ENCODE measurements around the gene CPXM1. TPM values are rescaled to one million over a fixed set of nuclear protein-coding genes. Genes with fewer than 3 reads are reported as not detected.

The CPXM1 gene
- total RNA-seq, 1 experiment from 2014 or later: 0.17 TPM

DNA sequence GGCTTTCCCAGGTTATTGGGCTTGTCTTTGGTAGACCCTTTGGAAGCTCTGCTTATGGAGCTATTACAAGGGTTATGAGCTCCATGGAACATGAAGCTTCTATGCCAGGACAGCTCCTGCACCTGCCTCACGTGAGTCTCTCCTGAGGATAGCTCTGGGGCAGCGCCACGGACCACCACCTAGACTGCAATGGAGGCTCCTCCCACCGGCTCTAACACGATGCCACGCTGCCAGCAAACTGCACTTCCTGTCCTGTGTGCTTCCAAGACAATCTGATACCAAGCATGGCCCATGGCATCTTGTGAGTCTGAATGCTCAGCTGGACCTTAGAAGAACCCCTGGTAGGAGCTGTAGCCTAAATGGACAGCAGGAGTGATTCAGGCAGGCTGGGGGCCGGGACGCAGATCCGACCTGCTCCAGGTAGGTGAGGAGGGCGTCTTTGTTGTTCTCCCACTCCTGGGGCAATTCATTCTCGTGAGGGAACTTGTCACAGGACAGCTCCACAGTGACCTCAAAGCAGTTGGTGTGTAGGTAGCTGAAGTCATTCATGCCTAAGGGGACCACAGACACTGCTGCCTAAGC lies 5.5 kb downstream of the CPXM1 start:
- TF ChIP-seq JUND (IDR thresholded peaks at IDR 0.05) (no peak), FOSL1 (IDR thresholded peaks at IDR 0.05; ENCODE audit: low read depth) (no peak), POLR2AphosphoS5 (IDR thresholded peaks at IDR 0.05; ENCODE audit: low read depth, low read length) (no peak), EGR1 (IDR thresholded peaks at IDR 0.05; ENCODE audit: low read depth) (no peak), CBX3 (IDR thresholded peaks at IDR 0.05; ENCODE audit: low read depth) (no peak), POLR2A (IDR thresholded peaks at IDR 0.05; ENCODE audit: borderline replicate concordance, extremely low read depth, insufficient read depth, insufficient read length) (no peak), SRF (IDR thresholded peaks at IDR 0.05; ENCODE audit: low read depth) (no peak), RAD21 (IDR thresholded peaks at IDR 0.05; ENCODE audit: low read depth) (no peak)
- CTCF ChIA-PET: no interaction called here
- ATAC-seq: no peak

DNA sequence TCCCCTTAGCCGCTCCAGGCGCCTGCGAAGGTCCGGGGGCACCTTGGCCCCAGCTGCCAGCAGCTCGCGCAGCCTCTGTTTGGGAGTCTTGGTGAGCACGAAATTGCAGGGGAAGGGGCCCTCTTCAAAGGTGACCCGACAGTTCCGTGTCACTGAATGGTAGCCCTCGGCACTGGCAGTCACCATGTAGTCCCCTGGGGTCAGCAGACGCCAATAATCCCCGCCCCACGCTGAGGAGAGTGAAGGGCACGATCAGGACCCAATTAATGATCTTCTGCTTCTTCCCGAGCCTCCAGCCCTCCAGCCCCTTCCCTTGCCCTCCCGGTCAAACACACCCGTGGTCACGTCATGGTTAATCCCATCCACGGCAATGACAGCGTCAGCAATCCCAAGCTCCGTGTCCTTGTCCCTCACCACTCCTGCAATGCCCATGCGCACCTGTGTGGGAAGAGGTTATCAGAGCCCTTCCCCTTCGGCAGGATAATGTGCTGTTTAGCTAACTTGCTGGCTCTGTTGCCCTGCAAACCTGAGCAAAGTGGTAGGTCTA lies 6.2 kb downstream of the CPXM1 start:
- Histone ChIP-seq H3K4me2 (ENCODE audit: low read length) (no peak overlapping the region), H3K4me3 (replicated peaks in 1 of 2; ENCODE audit: low read depth in 1 of 2, low read length in 2 of 2) (no peak overlapping the region), H3K36me3 (ENCODE audit: control insufficient read depth in 1 of 2, insufficient read depth in 2 of 2, low read length in 2 of 2) (no peaks in the 10 kb centered on the region), H2AFZ (ENCODE audit: low read depth, low read length, poor library complexity, severe bottlenecking) (no peak overlapping the region), H4K20me1 (ENCODE audit: insufficient read depth) (no peaks in the 10 kb centered on the region), H3K9me3 (ENCODE audit: control insufficient read depth in 1 of 2, insufficient read depth in 1 of 2, low read depth in 1 of 2, low read length in 2 of 2) (no peaks in the 10 kb centered on the region), H3K27ac (ENCODE audit: low read depth, low read length) (no peak overlapping the region), H3K79me2 (ENCODE audit: insufficient read depth, low read length) (no peaks in the 10 kb centered on the region), H3K27me3 (ENCODE audit: insufficient read depth, low read length) (peaks cover 8% of the 10 kb centered on the region; the same call in 1 of the 2 replicates), H3K9me2 (ENCODE audit: insufficient read depth) (no peaks in the 10 kb centered on the region), H3K4me1 (ENCODE audit: control insufficient read depth in 1 of 2, insufficient read depth in 2 of 2, low read length in 2 of 2) (peaks cover 8 to 11% of the 10 kb centered on the region in 2 experiments; a peak in 3 of 4 replicates), H3K9ac (ENCODE audit: low read length) (no peak overlapping the region)
- CTCF ChIA-PET: no interaction called here
- DNase-seq (ENCODE audit: low read depth, low spot score) (no peak), ATAC-seq (no peak)
- POLR2A ChIA-PET: no interaction called here
- TF ChIP-seq, protein P1, sequence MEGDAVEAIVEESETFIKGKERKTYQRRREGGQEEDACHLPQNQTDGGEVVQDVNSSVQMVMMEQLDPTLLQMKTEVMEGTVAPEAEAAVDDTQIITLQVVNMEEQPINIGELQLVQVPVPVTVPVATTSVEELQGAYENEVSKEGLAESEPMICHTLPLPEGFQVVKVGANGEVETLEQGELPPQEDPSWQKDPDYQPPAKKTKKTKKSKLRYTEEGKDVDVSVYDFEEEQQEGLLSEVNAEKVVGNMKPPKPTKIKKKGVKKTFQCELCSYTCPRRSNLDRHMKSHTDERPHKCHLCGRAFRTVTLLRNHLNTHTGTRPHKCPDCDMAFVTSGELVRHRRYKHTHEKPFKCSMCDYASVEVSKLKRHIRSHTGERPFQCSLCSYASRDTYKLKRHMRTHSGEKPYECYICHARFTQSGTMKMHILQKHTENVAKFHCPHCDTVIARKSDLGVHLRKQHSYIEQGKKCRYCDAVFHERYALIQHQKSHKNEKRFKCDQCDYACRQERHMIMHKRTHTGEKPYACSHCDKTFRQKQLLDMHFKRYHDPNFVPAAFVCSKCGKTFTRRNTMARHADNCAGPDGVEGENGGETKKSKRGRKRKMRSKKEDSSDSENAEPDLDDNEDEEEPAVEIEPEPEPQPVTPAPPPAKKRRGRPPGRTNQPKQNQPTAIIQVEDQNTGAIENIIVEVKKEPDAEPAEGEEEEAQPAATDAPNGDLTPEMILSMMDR (IDR thresholded peaks at IDR 0.05 in 2 of 3, conservative IDR thresholded peaks at IDR 0.05 in 1 of 3; ENCODE audit: borderline replicate concordance in 1 of 3, insufficient read depth in 1 of 3, low read depth in 2 of 3, low read length in 2 of 3): no peak
- no peak for TF ChIP-seq EZH2 (IDR thresholded peaks at IDR 0.05)
- no peak for TF ChIP-seq FOSL1 (IDR thresholded peaks at IDR 0.05; ENCODE audit: low read depth)
- TF ChIP-seq SIN3A (IDR thresholded peaks at IDR 0.05; ENCODE audit: low read depth): no peak
- TF ChIP-seq RAD21 (IDR thresholded peaks at IDR 0.05; ENCODE audit: low read depth): no peak
- TF ChIP-seq TCF7L2 (IDR thresholded peaks at IDR 0.05; ENCODE audit: borderline replicate concordance, extremely low read depth, insufficient read depth, insufficient read length): no peak
- no peak for TF ChIP-seq POLR2AphosphoS5 (IDR thresholded peaks at IDR 0.05; ENCODE audit: low read depth, low read length)
- TF ChIP-seq, protein P2, sequence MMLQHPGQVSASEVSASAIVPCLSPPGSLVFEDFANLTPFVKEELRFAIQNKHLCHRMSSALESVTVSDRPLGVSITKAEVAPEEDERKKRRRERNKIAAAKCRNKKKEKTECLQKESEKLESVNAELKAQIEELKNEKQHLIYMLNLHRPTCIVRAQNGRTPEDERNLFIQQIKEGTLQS (IDR thresholded peaks at IDR 0.05): no peak
- TF ChIP-seq YY1 (IDR thresholded peaks at IDR 0.05; ENCODE audit: extremely low read depth, insufficient replicate concordance, low read depth, low read length): no peak
- TF ChIP-seq SP1 (IDR thresholded peaks at IDR 0.05; ENCODE audit: low read depth): no peak
- TF ChIP-seq ZFX (IDR thresholded peaks at IDR 0.05): no peak
- no peak for TF ChIP-seq EZH2phosphoT487 (IDR thresholded peaks at IDR 0.05; ENCODE audit: borderline replicate concordance)
- no TSS peak for BruUV-seq (replicated peaks)
- intact Hi-C loops (cut with micrococcal nuclease): no loop called here
- RAD21 ChIA-PET (ENCODE audit: low non-redundant PET in 1 of 2, low total read pairs in 2 of 2, uncharacterized antibody in 2 of 2, unreplicated experiment in 2 of 2): no interaction called here

More for the DNA sequence above, 5.5 kb downstream of the CPXM1 start:
- POLR2A ChIA-PET: no interaction called here
- no TSS peak for BruUV-seq (replicated peaks)
- no peak overlapping the region for H3K27ac ChIP-seq (ENCODE audit: low read depth, low read length)
- intact Hi-C loops (cut with micrococcal nuclease): no loop called here
- no peak overlapping the region for H2AFZ ChIP-seq (ENCODE audit: low read depth, low read length, poor library complexity, severe bottlenecking)
- H3K4me2 ChIP-seq (ENCODE audit: low read length): no peak overlapping the region
- no peaks in the 10 kb centered on the region for H3K79me2 ChIP-seq (ENCODE audit: insufficient read depth, low read length)
- peaks cover 8 to 13% of the 10 kb centered on the region in 2 experiments; a peak in 3 of 4 replicates for H3K4me1 ChIP-seq (ENCODE audit: control insufficient read depth in 1 of 2, insufficient read depth in 2 of 2, low read length in 2 of 2)
- no peaks in the 10 kb centered on the region for H4K20me1 ChIP-seq (ENCODE audit: insufficient read depth)
- H3K36me3 ChIP-seq (ENCODE audit: control insufficient read depth in 1 of 2, insufficient read depth in 2 of 2, low read length in 2 of 2): no peaks in the 10 kb centered on the region
- H3K27me3 ChIP-seq (ENCODE audit: insufficient read depth, low read length): peaks cover 8% of the 10 kb centered on the region; the same call in 1 of the 2 replicates
- H3K4me3 ChIP-seq (replicated peaks in 1 of 2; ENCODE audit: low read depth in 1 of 2, low read length in 2 of 2): no peak overlapping the region
- H3K9me3 ChIP-seq (ENCODE audit: control insufficient read depth in 1 of 2, insufficient read depth in 1 of 2, low read depth in 1 of 2, low read length in 2 of 2): no peaks in the 10 kb centered on the region
- no peak for DNase-seq (ENCODE audit: low read depth, low spot score)
- no peak overlapping the region for H3K9ac ChIP-seq (ENCODE audit: low read length)
- RAD21 ChIA-PET (ENCODE audit: low non-redundant PET in 1 of 2, low total read pairs in 2 of 2, uncharacterized antibody in 2 of 2, unreplicated experiment in 2 of 2): no interaction called here
- no peaks in the 10 kb centered on the region for H3K9me2 ChIP-seq (ENCODE audit: insufficient read depth)
